HEK293 (cell line): Measurements from ENCODE around the gene IFNLR1.

Experiments used
- CTCF ChIA-PET: fragments of 350-600 bp; formaldehyde crosslinking; extraction: SDS; loops from one replicate; lab custom pipeline; 2021; ENCODE audit warnings: antibody characterized with exemption; lab: Yijun Ruan, JAX
- POLR2A ChIA-PET: fragments of 300-600 bp; formaldehyde crosslinking; extraction: SDS; loops from one replicate; lab custom pipeline; 2020; ENCODE audit warnings: antibody characterized with exemption, inconsistent platforms; lab: Yijun Ruan, JAX
- H3K27ac ChIP-seq: fragments of 200-500 bp; sonication (Bioruptor generic); 2 replicates; pipeline ENCODE4 v1.5.1; 2014; ENCODE audit warnings: low read depth, low read length, control low read depth, inconsistent platforms; ENCODE audit errors: extremely low read depth
- H3K36me3 ChIP-seq, 2 experiments: fragments of 200-500 bp in 1 of 2; sonication (Bioruptor generic) in 1 of 2; 1 replicate in 1 of 2; 2 replicates in 1 of 2; pipeline ENCODE4 v1.5.1; 2014 to 2017; ENCODE audit warnings: inconsistent platforms in 2 of 2, low read length in 2 of 2; ENCODE audit not compliant: control insufficient read depth in 2 of 2, insufficient read depth in 1 of 2
- H3K4me1 ChIP-seq: fragments of 200-500 bp; sonication (Bioruptor generic); 2 replicates; pipeline ENCODE4 v1.5.1; 2014; ENCODE audit warnings: mild to moderate bottlenecking, low read length, inconsistent platforms; ENCODE audit not compliant: control insufficient read depth, insufficient read depth
- H3K4me3 ChIP-seq: 2 replicates; pipeline ENCODE4 v1.5.1; 2011; ENCODE audit warnings: low read depth, mild to moderate bottlenecking, control low read depth, low read length, moderate library complexity
- H3K9me3 ChIP-seq: fragments of 200-500 bp; sonication (Bioruptor generic); 2 replicates; pipeline ENCODE4 v1.5.1; 2014; ENCODE audit warnings: low read depth, low read length, inconsistent platforms; ENCODE audit not compliant: control insufficient read depth, insufficient read depth
- ATF2 ChIP-seq: fragments of 450-650 bp; formaldehyde crosslinking; IDR thresholded peaks from 2 replicates; pipeline ENCODE4 v1.5.1; 2016; ENCODE audit warnings: missing biosample characterization, missing genetic modification characterization, low read depth
- BCL11B ChIP-seq: fragments of 450-650 bp; formaldehyde crosslinking; IDR thresholded peaks from 2 replicates; pipeline ENCODE4 v1.5.1; 2016; ENCODE audit warnings: low read depth, missing biosample characterization, missing genetic modification characterization
- GFI1B ChIP-seq: fragments of 450-650 bp; formaldehyde crosslinking; IDR thresholded peaks from 2 replicates; pipeline ENCODE4 v1.5.1; 2016; ENCODE audit warnings: missing biosample characterization, missing genetic modification characterization
- GLIS1 ChIP-seq: fragments of 450-650 bp; formaldehyde crosslinking; IDR thresholded peaks from 2 replicates; pipeline ENCODE4 v1.5.1; 2016; ENCODE audit warnings: missing biosample characterization, missing genetic modification characterization
- REPIN1 ChIP-seq: fragments of 450-650 bp; formaldehyde crosslinking; IDR thresholded peaks from 2 replicates; pipeline ENCODE4 v1.5.1; 2017; ENCODE audit warnings: missing biosample characterization, missing genetic modification characterization, low read depth
- SETDB1 ChIP-seq: IDR thresholded peaks from one replicate; pipeline ENCODE4 v1.6.1; 2017; ENCODE audit warnings: mild to moderate bottlenecking, low read length, moderate library complexity, mixed read lengths; ENCODE audit not compliant: insufficient read length
- ZBTB44 ChIP-seq: fragments of 450-650 bp; IDR thresholded peaks from 2 replicates; pipeline ENCODE4 v1.5.1; 2018; ENCODE audit warnings: missing biosample characterization, mild to moderate bottlenecking, missing genetic modification characterization
- ZFP41 ChIP-seq: fragments of 450-650 bp; formaldehyde crosslinking; IDR thresholded peaks from 2 replicates; pipeline ENCODE4 v1.5.1; 2016; ENCODE audit warnings: missing biosample characterization, missing genetic modification characterization, borderline replicate concordance
- ZNF112 ChIP-seq: fragments of 450-650 bp; formaldehyde crosslinking; IDR thresholded peaks from 2 replicates; pipeline ENCODE4 v1.5.0; 2017; ENCODE audit warnings: missing biosample characterization, missing genetic modification characterization
- ZNF174 ChIP-seq: fragments of 450-650 bp; formaldehyde crosslinking; IDR thresholded peaks from 2 replicates; pipeline ENCODE4 v1.5.0; 2017; ENCODE audit warnings: missing biosample characterization, mild to moderate bottlenecking, missing genetic modification characterization
- ZNF394 ChIP-seq: fragments of 450-650 bp; formaldehyde crosslinking; IDR thresholded peaks from 2 replicates; pipeline ENCODE4 v1.5.1; 2016; ENCODE audit warnings: missing biosample characterization, missing genetic modification characterization, mild to moderate bottlenecking, moderate library complexity, borderline replicate concordance
- ZNF404 ChIP-seq: fragments of 450-650 bp; formaldehyde crosslinking; IDR thresholded peaks from 2 replicates; pipeline ENCODE4 v1.5.1; 2017; ENCODE audit warnings: missing biosample characterization, missing genetic modification characterization
- ZNF473 ChIP-seq: fragments of 450-650 bp; formaldehyde crosslinking; IDR thresholded peaks from 2 replicates; pipeline ENCODE4 v1.5.1; 2017; ENCODE audit warnings: missing biosample characterization, missing genetic modification characterization
- ZNF510 ChIP-seq: fragments of 450-650 bp; formaldehyde crosslinking; IDR thresholded peaks from 2 replicates; pipeline ENCODE4 v1.5.1; 2018; ENCODE audit warnings: mild to moderate bottlenecking, missing genetic modification characterization, missing biosample characterization; ENCODE audit not compliant: insufficient replicate concordance
- ZNF596 ChIP-seq: fragments of 450-650 bp; IDR thresholded peaks from 2 replicates; pipeline ENCODE4 v1.5.0; 2018; ENCODE audit warnings: missing biosample characterization, mild to moderate bottlenecking, missing genetic modification characterization, moderate library complexity
- ZNF623 ChIP-seq: fragments of 450-650 bp; formaldehyde crosslinking; IDR thresholded peaks from 2 replicates; pipeline ENCODE4 v1.5.1; 2016; ENCODE audit warnings: missing biosample characterization, missing genetic modification characterization
- ZNF792 ChIP-seq: fragments of 450-650 bp; formaldehyde crosslinking; IDR thresholded peaks from 2 replicates; pipeline ENCODE4 v1.5.1; 2016; ENCODE audit warnings: missing biosample characterization, missing genetic modification characterization
- ZSCAN23 ChIP-seq: fragments of 450-650 bp; formaldehyde crosslinking; IDR thresholded peaks from 2 replicates; pipeline ENCODE4 v1.5.1; 2016; ENCODE audit warnings: missing biosample characterization, missing genetic modification characterization

Gene IFNLR1

DNA sequence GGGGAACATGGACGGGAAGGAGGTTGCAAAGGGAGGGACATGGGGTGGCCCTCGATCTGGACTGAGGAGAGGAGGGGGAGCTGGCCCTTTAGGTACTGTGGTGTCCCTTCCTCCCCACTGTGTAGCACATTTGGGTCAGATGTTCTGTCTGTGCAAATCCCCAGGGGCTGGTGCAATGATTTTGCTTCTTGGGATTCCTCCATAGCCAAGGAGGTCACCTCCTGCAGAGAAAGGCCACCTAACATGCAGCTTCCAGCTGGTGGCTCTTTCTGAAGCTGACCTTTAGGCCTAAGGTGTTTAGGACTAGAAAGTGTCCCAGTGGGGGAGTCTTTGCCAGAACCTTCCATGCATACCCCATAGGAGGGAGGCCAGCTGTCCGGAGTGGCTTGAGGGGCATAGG, 66.1 kb downstream of the IFNLR1 start:
- POLR2A ChIA-PET, result no interaction called here
- H3K9me3 ChIP-seq, result no peaks in the 10 kb centered on the region
- CTCF ChIA-PET, result no interaction called here
- no peaks in the 10 kb centered on the region for H3K36me3 ChIP-seq
- TF ChIP-seq ZNF404 (tag by site-specific recombination) (no peak), GLIS1 (tag by site-specific recombination) (peak; percentile 54)
- TF ChIP-seq, all 188 proteins: peak for 1
- no peak overlapping the region for H3K4me3 ChIP-seq
- no peaks in the 10 kb centered on the region for H3K4me1 ChIP-seq
- H3K27ac ChIP-seq, result no peak overlapping the region

DNA sequence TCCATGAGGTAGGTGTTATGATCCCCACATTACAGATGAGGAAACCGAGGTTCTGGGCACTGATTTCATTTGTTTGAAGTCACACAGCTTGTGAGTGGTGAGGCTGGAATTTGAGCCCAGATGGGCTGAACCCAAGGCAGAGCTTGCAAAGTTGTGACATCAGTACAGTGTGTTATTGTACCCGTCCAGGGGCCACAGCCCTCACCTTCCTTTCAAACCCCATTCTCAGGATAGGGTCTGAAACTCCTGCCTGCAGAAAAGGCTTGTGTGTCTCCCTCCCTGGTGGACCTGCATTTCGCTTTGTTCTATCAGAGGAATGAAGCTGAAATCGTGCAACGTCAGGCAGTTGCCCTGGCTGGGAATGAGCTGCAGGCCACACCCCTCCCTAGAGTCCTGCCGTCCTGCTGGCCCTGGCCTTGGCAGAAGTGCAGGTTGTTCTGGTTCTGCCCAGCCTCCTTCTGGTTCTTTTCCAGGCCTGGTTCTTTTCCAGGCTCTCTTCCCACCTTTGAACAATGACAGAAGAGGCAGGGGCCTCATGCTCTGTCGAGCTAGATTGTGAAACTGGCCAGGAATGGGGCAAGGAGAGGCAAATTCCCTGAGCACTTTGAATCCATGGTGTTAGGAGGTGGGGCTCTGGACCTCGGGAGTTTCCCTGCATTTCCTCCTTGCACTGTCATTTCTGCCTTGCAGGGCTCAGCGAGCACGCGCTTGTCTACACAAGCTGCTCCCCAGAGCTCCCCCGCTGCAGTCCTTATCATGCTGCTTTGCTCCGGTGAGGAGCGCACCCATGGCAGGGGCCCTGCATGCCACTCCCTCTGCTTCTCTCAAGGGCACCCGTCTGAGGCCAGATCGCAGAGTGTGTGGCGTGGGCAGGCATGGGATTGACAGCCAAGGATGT, 67.0 kb downstream of the IFNLR1 start:
- Histone ChIP-seq H3K27ac (no peak overlapping the region), H3K36me3 (no peaks in the 10 kb centered on the region), H3K4me3 (no peak overlapping the region), H3K9me3 (no peaks in the 10 kb centered on the region), H3K4me1 (no peaks in the 10 kb centered on the region)
- TF ChIP-seq SETDB1 (no peak), GFI1B (tag by site-specific recombination) (no peak), BCL11B (tag by site-specific recombination) (no peak), ZNF394 (tag by site-specific recombination) (no peak)
- ChIA-PET CTCF (interaction anchor here (1.3 kb wide), 1 partner anchor 30 kb away, joined by 6 read pairs; no protein-coding TSS in a partner anchor), POLR2A (no interaction called here)

GRCh38 chr1:24119489-24119858, 67.6 kb downstream of the IFNLR1 start:
- H3K27ac ChIP-seq, result no peak overlapping the region
- H3K4me3 ChIP-seq, result no peak overlapping the region
- no peak for TF ChIP-seq ZFP41 (tag by site-specific recombination)
- no peaks in the 10 kb centered on the region for H3K4me1 ChIP-seq
- ChIA-PET POLR2A (no interaction called here), CTCF (interaction anchor here (1.3 kb wide), 1 partner anchor 31 kb away, joined by 6 read pairs; no protein-coding TSS in a partner anchor)
- H3K9me3 ChIP-seq, result no peaks in the 10 kb centered on the region
- no peaks in the 10 kb centered on the region for H3K36me3 ChIP-seq

GRCh38 chr1:24118410-24119242, 68.5 kb downstream of the IFNLR1 start:
- Histone ChIP-seq H3K27ac (no peak overlapping the region), H3K4me3 (no peak overlapping the region), H3K36me3 (no peaks in the 10 kb centered on the region), H3K9me3 (no peaks in the 10 kb centered on the region), H3K4me1 (no peaks in the 10 kb centered on the region)
- POLR2A ChIA-PET, result interaction anchor here (0.6 to 0.7 kb wide), 2 partner anchors 32 to 155 kb away, joined by 3 read pairs; no protein-coding TSS in a partner anchor
- no peak for TF ChIP-seq ZBTB44
- TF ChIP-seq ZNF174 (tag by site-specific recombination), result no peak
- TF ChIP-seq ZNF596 (tag by site-specific recombination), result no peak
- no peak for TF ChIP-seq ZNF623
- no peak for TF ChIP-seq ZNF510
- no peak for TF ChIP-seq ZNF473 (tag by site-specific recombination)
- TF ChIP-seq ATF2 (tag by site-specific recombination), result no peak
- no peak for TF ChIP-seq ZFP41 (tag by site-specific recombination)
- no peak for TF ChIP-seq REPIN1 (tag by site-specific recombination)
- TF ChIP-seq ZSCAN23 (tag by site-specific recombination), result no peak
- TF ChIP-seq ZNF112 (tag by site-specific recombination), result no peak
- TF ChIP-seq ZNF792 (tag by site-specific recombination), result no peak
- CTCF ChIA-PET, result interaction anchor here (0.8 to 1.0 kb wide), 2 partner anchors 32 to 47 kb away, joined by 3 to 4 read pairs; no protein-coding TSS in a partner anchor
